GM19238 (cell line): ENCODE measurements around the gene NSD1.
"Not testable (repeated sequence)": the region's sequence is repeated elsewhere in the genome, so short reads cannot be mapped to it uniquely, and the experiment has no call there.

ENCODE experiments used
- DNase-seq: peaks from one replicate; pipeline ENCODE4 v3.0.0; 2011; ENCODE audit warnings: low spot score; ENCODE audit not compliant: insufficient read length

Gene NSD1

GRCh38 chr5:177123789-177124485 is 9.6 kb upstream of the NSD1 start:
- no peak for DNase-seq

- DNase-seq, result no peak
These were observed 9.0 kb upstream of the NSD1 start for GRCh38 chr5:177124486-177124991.

- no peak for DNase-seq
These were observed 6.8 kb upstream of the NSD1 start for GRCh38 chr5:177126771-177127170.

DNA sequence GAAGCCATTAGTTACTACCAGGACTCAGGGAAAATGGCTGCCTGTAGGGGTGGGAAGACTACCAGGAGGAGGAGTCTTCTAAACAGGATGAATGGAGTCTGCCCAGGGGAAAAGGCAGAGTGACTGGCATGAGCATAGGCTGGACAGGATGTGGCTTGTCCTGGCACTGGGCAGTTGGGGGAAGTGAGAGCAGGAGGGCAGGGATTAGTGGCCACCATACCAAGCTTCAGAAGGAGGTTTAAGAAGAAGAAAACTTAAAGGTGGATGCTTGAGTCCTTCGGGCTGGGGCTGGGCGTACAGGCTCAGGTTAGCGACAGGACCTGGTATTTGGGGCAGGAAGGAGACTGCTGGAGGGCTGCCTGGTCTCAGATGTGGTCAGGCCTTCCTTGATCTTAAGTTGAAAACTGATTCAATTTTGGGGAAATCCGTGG is 5.0 kb upstream of the NSD1 start:
- DNase-seq, result no peak

- DNase-seq, result no peak
These were observed 3.2 kb upstream of the NSD1 start for GRCh38 chr5:177130211-177131018.

DNA sequence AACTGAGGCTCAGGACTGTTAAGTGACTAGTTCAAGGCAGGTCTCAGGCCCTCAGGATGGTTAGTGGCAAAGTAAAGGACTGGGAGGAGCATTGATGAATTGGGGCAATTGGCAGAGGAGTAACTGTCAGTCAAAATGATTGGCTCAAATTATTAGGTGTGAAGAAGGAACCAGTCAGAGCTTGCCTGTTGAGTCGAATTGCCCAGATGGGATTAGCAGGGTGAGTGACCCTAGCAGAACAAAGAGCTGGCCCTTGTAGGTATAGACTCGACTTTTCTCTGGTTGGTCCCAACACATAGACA is 2.6 kb upstream of the NSD1 start:
- no peak for DNase-seq

GRCh38 chr5:177131352-177132135 is 2.0 kb upstream of the NSD1 start:
- no peak for DNase-seq

GRCh38 chr5:177132136-177133095 is 1.2 kb upstream of the NSD1 start:
- no peak for DNase-seq

DNA sequence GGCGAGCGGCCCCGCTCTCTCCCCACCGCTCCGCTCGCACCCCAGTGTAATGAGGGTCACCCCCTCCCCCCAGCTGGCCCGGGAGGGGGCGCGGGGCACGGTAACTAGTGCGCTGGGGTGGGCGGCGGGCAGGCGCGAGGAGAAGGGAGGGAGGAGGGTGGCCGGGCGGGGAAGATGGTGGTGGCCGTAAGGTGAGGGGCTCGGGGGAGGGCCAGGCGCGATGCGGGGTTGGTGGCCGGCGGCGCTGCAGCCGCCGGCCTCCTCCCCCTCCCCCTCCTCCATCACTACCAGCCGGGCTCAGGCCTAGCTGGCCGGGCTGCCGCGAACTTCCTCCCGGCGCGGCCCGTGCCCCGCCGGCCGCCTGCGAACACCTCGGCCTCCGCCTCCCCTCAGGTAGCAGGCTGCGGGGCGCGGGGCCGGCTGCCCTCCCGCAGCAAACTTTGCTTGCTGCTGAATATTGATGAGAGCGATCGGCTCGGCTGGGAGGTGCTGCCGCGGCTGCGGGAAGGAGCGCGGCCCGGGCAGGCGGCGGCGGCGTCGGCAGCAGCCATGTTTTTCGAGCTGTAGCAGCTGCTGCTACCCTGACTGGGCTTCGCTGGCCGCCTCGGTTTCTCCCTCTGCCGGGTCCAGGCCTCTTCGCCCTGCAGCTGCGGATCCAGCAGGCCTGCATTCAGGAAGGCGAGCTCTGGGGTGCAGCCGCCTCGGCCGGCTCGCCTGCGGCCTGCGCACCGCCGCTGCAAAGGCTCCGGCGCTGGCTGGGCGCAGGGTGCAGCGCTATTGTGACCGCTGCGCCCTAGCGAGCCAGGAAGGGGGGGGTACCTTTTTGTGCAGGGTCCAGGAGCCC is 502 bp downstream of the NSD1 start:
- peak; percentile 48 for DNase-seq

DNA sequence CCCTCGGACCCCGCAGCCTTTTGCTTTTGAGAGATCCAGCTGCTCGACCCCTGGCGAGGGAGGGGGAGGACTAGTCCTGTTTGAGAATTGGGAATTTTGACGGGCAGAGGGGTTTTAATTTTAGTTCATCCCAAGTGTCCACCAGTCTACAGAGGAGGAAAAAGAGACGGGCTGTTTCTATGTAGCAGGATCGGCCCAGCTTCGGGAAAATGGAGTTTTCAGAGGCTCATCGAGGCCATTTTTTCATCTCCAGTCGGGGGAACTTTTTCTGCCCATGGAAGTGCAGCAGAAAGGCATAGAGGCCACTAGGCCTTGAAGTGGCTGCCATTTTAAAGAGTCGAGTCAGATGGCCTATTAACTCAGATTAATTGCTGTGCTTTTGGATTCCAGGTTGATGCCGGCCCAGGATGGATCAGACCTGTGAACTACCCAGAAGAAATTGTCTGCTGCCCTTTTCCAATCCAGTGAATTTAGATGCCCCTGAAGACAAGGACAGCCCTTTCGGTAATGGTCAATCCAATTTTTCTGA is 1.2 kb downstream of the NSD1 start:
- no peak for DNase-seq

DNA sequence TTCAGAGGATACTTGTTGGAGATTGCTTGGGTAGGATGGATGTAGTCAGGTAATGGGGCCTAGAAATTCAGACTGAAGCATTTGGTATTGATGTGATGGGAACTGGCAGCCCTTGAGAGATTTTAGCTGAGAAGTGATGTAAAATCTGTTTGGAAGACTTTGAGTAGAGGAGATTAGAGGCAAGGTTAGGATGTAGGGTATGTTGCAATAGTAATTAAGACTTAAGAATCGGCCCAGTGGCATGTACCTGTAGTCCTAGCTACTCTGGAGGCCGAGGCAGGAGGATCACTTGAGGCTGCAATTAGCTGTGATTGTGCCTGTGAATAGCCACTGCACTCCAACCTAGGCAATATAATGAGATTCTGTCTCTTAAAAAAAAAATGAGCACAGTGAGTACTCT is 6.7 kb downstream of the NSD1 start:
- DNase-seq, result no peak

GRCh38 chr5:177141496-177141895 is 7.9 kb downstream of the NSD1 start:
- DNase-seq, result no peak

- no peak for DNase-seq
These were observed 8.6 kb downstream of the NSD1 start for GRCh38 chr5:177142098-177142611.

DNA sequence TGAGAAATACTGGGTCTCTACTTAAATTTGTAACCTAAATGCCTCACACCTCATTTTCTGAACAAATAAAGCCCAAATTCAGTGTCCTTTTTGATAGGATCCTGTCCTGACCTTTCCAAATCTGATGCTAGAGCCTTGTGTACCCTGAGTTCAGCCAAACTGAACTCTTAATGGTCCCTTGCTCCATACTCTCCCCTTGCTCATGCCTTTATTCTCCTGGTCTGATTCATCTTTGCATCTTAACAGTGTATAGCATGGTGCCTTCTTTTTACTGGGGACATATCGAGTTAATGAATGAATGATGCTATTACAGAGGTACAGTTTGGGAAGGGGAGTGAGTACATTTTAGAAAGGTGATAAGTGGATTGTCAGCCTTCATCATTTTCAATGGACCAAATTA is 9.2 kb downstream of the NSD1 start:
- DNase-seq, result no peak

DNA sequence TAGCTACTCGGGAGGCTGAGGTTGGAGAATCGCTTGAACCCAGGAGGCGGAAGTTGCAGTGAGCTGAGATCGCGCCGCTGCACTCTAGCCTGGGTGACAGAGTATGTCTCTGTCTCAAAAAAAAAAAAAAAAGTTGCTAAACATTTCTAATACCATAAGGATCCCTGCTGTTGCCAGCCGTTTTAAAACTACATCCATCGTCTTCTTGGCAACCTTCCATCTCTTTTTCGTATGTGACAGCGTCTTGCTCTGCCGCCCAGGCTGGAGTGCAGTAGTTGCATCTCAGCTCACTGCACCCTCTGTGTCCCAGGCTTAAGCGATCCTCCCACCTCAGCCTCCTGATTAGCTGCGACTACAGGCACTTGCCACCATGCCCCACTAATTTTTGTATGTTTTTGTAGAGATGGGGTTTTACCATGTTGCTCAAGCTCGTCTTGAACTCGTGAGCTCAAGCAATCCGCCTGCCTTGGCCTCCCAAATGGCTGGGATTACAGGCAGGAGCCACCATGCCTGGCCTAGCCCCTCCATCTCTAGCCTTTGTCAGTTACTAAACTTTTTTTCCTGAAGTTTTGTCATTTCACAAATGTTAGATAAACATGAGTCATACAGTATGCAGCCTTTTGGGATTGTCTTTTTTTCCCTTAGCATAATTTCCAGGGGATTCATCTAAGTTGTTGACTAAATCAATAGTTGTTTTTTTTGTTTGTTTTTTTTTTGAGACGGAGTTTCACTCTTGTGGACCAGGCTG is 13.5 kb downstream of the NSD1 start:
- DNase-seq, result no peak

DNA sequence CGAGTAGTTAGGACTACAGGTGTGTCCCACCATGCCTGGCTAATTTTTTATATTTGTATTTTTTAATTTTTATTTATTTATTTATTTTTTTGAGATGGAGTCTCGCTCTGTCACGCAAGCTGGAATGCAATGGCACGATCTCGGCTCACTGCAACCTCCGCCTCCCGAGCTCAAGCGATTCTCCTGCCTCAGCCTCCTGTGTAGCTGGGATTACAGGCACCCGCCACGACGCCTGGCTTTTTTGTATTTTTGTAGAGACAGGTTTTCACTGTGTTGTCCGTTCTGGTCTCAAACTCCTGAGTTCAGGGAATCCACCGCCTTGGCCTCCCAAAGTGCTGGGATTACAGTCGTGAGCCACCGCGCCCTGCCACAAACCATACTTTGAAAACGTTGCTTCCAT is 16.5 kb downstream of the NSD1 start:
- not testable (repeated sequence) for DNase-seq

DNA sequence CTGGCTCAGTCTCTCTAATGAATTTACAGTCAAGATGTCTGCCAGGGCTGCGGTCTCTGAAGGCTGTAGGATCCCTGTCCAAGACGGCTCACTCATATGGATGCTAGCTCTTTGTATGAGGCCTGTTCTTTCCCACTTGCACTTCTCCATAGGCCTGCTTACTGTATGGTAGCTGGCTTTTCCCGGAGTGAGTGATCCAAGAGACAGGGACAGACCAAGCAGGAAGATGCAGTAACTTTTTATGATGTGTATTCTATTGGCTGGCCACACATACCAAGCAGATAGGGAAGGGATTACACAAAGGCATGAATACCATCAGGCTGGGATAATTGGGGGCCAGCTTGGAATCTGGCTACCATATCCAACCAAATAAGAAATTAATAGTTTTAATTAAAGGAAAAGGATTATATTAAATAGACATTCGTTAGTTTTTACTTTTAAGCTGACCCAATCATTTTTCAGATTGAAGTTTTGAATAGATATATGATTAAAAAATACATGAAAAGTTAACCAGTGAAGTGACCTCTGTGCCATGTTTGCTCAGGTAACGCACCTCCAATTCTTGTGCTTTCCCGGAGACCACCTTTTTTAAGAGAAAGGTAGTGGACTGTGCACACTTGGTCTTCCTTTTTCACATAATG is 20.6 kb downstream of the NSD1 start:
- DNase-seq, result no peak

- no peak for DNase-seq
These were observed 28.8 kb downstream of the NSD1 start for GRCh38 chr5:177162379-177162778.
